Skeletal muscle satellite cell (primary cell): ENCODE data around the gene OR51I2. TPM values are rescaled to one million over a fixed set of nuclear protein-coding genes. Genes with fewer than 3 reads are reported as not detected.

Source experiments
- H3K27me3 ChIP-seq: 2 replicates; pipeline ENCODE4 v1.7.0; 2013; ENCODE audit warnings: low read length; ENCODE audit not compliant: control insufficient read depth, insufficient read depth
- H3K36me3 ChIP-seq: 2 replicates; pipeline ENCODE4 v1.7.0; 2013; ENCODE audit warnings: mild to moderate bottlenecking, control low read depth, low read length; ENCODE audit not compliant: insufficient read depth
- H3K4me1 ChIP-seq: 2 replicates; pipeline ENCODE4 v1.7.0; 2013; ENCODE audit warnings: low read length; ENCODE audit not compliant: control insufficient read depth, insufficient read depth
- H3K4me2 ChIP-seq: 2 replicates; pipeline ENCODE4 v1.7.0; 2013; ENCODE audit warnings: mild to moderate bottlenecking, low read length
- H3K4me3 ChIP-seq: 2 replicates; pipeline ENCODE4 v1.7.0; 2013; ENCODE audit warnings: low read length
- H3K9ac ChIP-seq: 2 replicates; pipeline ENCODE4 v1.7.0; 2013; ENCODE audit warnings: mild to moderate bottlenecking, low read depth, low read length, moderate library complexity
- H3K9me3 ChIP-seq: replicated peaks from 2 replicates; pipeline ENCODE4 v1.7.0; 2013; ENCODE audit warnings: mild to moderate bottlenecking, control low read depth, low read length
- total RNA-seq: library from RNA; depleted of rRNA; stranded (reverse); fragments of >200 nt; gene quantifications from 2 replicates; pipeline ENCODE4 v1.2.3, GENCODE V29; 2012; rRNA removed

Gene OR51I2
- not detected in 2 replicates for total RNA-seq

GRCh38 chr11:5449023-5449422, at the start of gene OR51I2:
TSS of gene OR51I2 (plus strand) at chr11:5449323. CDS start at chr11:5453489, 4,166 bp downstream.
- Histone ChIP-seq H3K27me3 (no peaks in the 10 kb centered on the region), H3K4me3 (no peak within 1 kb of the TSS), H3K9ac (no peak within 1 kb of the TSS), H3K36me3 (no peaks in the 10 kb centered on the region), H3K4me2 (no peak within 1 kb of the TSS), H3K9me3 (no peaks in the 10 kb centered on the region), H3K4me1 (no peaks in the 10 kb centered on the region)

- no peaks in the 10 kb centered on the region for H3K4me1 ChIP-seq
- H3K9me3 ChIP-seq: no peaks in the 10 kb centered on the region
- H3K36me3 ChIP-seq: no peaks in the 10 kb centered on the region
- H3K4me3 ChIP-seq: no peak overlapping the region
- peaks cover 8% of the 10 kb centered on the region for H3K27me3 ChIP-seq
- H3K4me2 ChIP-seq: no peak overlapping the region
- no peak overlapping the region for H3K9ac ChIP-seq
Observed at GRCh38 chr11:5405173-5405572, 44.0 kb upstream of the OR51I2 start.

GRCh38 chr11:5420993-5421392, 28.1 kb upstream of the OR51I2 start:
- no peaks in the 10 kb centered on the region for H3K9me3 ChIP-seq
- H3K27me3 ChIP-seq: peaks cover 3% of the 10 kb centered on the region
- no peaks in the 10 kb centered on the region for H3K4me1 ChIP-seq
- H3K36me3 ChIP-seq: no peaks in the 10 kb centered on the region
- H3K4me3 ChIP-seq: no peak overlapping the region
- no peak overlapping the region for H3K4me2 ChIP-seq
- no peak overlapping the region for H3K9ac ChIP-seq

- H3K4me2 ChIP-seq: no peak within 1 kb of the TSS
- peaks cover 3% of the 10 kb centered on the region for H3K27me3 ChIP-seq
- no peaks in the 10 kb centered on the region for H3K9me3 ChIP-seq
- H3K9ac ChIP-seq: no peak within 1 kb of the TSS
- no peak within 1 kb of the TSS for H3K4me3 ChIP-seq
- H3K4me1 ChIP-seq: no peaks in the 10 kb centered on the region
- H3K36me3 ChIP-seq: no peaks in the 10 kb centered on the region
Observed at GRCh38 chr11:5421811-5422210, 27.3 kb upstream of the OR51I2 start, which contains the start of gene OR51Q1. TSS of gene OR51Q1 (plus strand) at chr11:5422111. CDS start at chr11:5422201, 90 bp downstream.

- H3K36me3 ChIP-seq: no peaks in the 10 kb centered on the region
- no peak overlapping the region for H3K4me3 ChIP-seq
- H3K27me3 ChIP-seq: peaks cover 3% of the 10 kb centered on the region
- no peaks in the 10 kb centered on the region for H3K9me3 ChIP-seq
- H3K4me1 ChIP-seq: no peaks in the 10 kb centered on the region
- H3K9ac ChIP-seq: no peak overlapping the region
- no peak overlapping the region for H3K4me2 ChIP-seq
Observed at GRCh38 chr11:5423131-5423530, 26.0 kb upstream of the OR51I2 start.

GRCh38 chr11:5441414-5441813, 7.7 kb upstream of the OR51I2 start, which contains the start of gene OR51I1:
TSS of gene OR51I1 (minus strand) at chr11:5441514. CDS start at chr11:5441514, 0 bp downstream.
- Histone ChIP-seq H3K4me3 (no peak within 1 kb of the TSS), H3K36me3 (no peaks in the 10 kb centered on the region), H3K4me2 (no peak within 1 kb of the TSS), H3K9ac (no peak within 1 kb of the TSS), H3K9me3 (no peaks in the 10 kb centered on the region), H3K27me3 (no peaks in the 10 kb centered on the region), H3K4me1 (no peaks in the 10 kb centered on the region)

- Histone ChIP-seq H3K27me3 (no peaks in the 10 kb centered on the region), H3K36me3 (no peaks in the 10 kb centered on the region), H3K4me3 (no peak overlapping the region), H3K4me2 (no peak overlapping the region), H3K9me3 (no peaks in the 10 kb centered on the region), H3K9ac (no peak overlapping the region), H3K4me1 (no peaks in the 10 kb centered on the region)
Observed at GRCh38 chr11:5443835-5444393, 5.2 kb upstream of the OR51I2 start.

- Histone ChIP-seq H3K4me1 (no peaks in the 10 kb centered on the region), H3K4me2 (no peak overlapping the region), H3K36me3 (no peaks in the 10 kb centered on the region), H3K27me3 (no peaks in the 10 kb centered on the region), H3K4me3 (no peak overlapping the region), H3K9me3 (no peaks in the 10 kb centered on the region), H3K9ac (no peak overlapping the region)
Observed at GRCh38 chr11:5449432-5449831, 309 bp downstream of the OR51I2 start.

GRCh38 chr11:5460983-5461621, 12.0 kb downstream of the OR51I2 start:
- Histone ChIP-seq H3K4me3 (no peak overlapping the region), H3K4me2 (no peak overlapping the region), H3K9me3 (no peaks in the 10 kb centered on the region)

GRCh38 chr11:5467527-5467926, 18.4 kb downstream of the OR51I2 start:
- Histone ChIP-seq H3K4me3 (no peak overlapping the region), H3K9me3 (no peaks in the 10 kb centered on the region), H3K9ac (no peak overlapping the region), H3K36me3 (no peaks in the 10 kb centered on the region), H3K27me3 (peaks cover 6% of the 10 kb centered on the region), H3K4me1 (no peaks in the 10 kb centered on the region), H3K4me2 (no peak overlapping the region)

More at GRCh38 chr11:5460983-5461621, 12.0 kb downstream of the OR51I2 start:
- Histone ChIP-seq H3K4me1 (no peaks in the 10 kb centered on the region), H3K9ac (no peak overlapping the region), H3K36me3 (no peaks in the 10 kb centered on the region), H3K27me3 (no peaks in the 10 kb centered on the region)

GRCh38 chr11:5473921-5474320, 24.8 kb downstream of the OR51I2 start:
- no peak overlapping the region for H3K9ac ChIP-seq
- no peaks in the 10 kb centered on the region for H3K9me3 ChIP-seq
- H3K4me2 ChIP-seq: no peak overlapping the region
- peaks cover 12% of the 10 kb centered on the region for H3K27me3 ChIP-seq
- H3K36me3 ChIP-seq: no peaks in the 10 kb centered on the region
- no peak overlapping the region for H3K4me3 ChIP-seq
- H3K4me1 ChIP-seq: no peaks in the 10 kb centered on the region
